Epithelial cell of proximal tubule (primary cell): ENCODE data around the gene OMP. TPM values are rescaled to one million over a fixed set of nuclear protein-coding genes. Genes with fewer than 3 reads are reported as not detected.
"Not testable (repeated sequence)": the region's sequence is repeated elsewhere in the genome, so short reads cannot be mapped to it uniquely, and the experiment has no call there.

Source experiments
- DNase-seq: peaks from one replicate; pipeline ENCODE4 v3.0.0-alpha.2; 2011; ENCODE audit warnings: low read depth
- H3K4me3 ChIP-seq: 2 replicates; pipeline ENCODE4 v1.5.1; 2011; ENCODE audit warnings: low read depth, mild to moderate bottlenecking, low read length
- total RNA-seq: library from RNA; depleted of rRNA; stranded (reverse); fragments of >200 nt; gene quantifications from 2 replicates; pipeline ENCODE4 v1.2.3, GENCODE V29; 2015
- TF ChIP-seq, protein P1 (sequence below): conservative IDR thresholded peaks from 2 replicates; pipeline ENCODE4 v1.5.1; 2012; ENCODE audit warnings: low read depth, mild to moderate bottlenecking, low read length

Gene OMP
- total RNA-seq, 1 donor from 2014 or later: not detected

DNA sequence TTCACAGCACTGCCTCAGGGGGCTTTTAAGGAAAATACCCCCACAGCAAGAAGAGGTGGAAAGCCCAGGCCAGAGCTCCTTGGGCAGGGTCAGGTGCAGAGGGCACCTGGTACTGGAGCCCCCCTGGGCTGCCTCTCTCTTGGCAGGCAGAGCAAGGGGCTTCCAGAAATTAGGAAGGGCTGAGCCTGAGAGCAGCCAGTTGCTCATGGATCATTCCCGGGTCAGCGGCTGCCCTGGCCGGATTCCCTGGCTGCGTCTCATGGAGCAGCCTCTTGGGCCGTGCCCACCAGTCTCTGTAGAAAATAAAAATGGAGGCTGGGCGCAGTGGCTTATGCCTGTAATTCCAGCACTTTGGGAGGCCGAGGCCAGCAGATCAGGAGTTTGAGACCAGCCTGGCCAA is 10.3 kb upstream of the OMP start:
- H3K4me3 ChIP-seq: no peak overlapping the region
- TF ChIP-seq, protein P1, sequence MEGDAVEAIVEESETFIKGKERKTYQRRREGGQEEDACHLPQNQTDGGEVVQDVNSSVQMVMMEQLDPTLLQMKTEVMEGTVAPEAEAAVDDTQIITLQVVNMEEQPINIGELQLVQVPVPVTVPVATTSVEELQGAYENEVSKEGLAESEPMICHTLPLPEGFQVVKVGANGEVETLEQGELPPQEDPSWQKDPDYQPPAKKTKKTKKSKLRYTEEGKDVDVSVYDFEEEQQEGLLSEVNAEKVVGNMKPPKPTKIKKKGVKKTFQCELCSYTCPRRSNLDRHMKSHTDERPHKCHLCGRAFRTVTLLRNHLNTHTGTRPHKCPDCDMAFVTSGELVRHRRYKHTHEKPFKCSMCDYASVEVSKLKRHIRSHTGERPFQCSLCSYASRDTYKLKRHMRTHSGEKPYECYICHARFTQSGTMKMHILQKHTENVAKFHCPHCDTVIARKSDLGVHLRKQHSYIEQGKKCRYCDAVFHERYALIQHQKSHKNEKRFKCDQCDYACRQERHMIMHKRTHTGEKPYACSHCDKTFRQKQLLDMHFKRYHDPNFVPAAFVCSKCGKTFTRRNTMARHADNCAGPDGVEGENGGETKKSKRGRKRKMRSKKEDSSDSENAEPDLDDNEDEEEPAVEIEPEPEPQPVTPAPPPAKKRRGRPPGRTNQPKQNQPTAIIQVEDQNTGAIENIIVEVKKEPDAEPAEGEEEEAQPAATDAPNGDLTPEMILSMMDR: no peak
- DNase-seq: no peak

DNA sequence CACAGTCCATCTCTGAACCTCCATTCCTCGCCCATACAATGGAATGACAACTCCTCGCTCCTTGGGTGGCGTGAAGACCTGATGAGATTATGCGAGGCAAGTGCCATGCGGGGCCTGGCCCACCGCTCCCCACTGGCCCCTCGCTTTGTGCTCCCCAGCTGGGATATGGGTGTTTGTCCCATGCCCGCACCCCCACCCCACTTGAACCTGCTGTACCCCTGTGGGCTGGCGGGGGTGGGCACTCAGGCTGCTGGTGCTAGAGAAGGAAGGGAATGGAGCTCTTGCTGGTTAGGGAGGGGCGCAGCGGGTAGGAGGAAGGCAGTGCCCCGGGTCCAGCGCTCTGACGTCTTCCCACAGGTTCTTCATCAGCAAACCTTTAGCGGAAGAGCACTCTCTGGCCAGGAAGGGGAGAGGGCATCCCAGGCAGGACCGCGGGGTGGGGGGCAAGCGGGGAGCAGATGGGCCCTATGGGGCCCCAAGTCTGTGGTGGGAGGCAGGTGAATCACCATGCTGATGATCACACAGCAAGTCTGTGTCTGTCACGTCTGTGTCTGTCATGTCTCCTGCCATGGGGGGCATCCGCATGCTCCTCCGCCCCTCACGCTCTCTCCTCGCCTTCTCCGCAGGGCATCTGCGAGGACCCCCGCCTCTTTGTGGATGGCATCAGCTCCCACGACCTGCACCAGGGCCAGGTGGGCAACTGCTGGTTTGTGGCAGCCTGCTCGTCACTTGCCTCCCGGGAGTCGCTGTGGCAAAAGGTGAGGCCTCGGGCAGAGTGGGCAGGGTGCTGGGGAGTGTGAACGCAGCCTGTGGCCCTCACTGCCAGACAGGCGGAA is 9.4 kb upstream of the OMP start:
- H3K4me3 ChIP-seq: no peak overlapping the region
- DNase-seq: no peak
- TF ChIP-seq, protein P1: no peak

DNA sequence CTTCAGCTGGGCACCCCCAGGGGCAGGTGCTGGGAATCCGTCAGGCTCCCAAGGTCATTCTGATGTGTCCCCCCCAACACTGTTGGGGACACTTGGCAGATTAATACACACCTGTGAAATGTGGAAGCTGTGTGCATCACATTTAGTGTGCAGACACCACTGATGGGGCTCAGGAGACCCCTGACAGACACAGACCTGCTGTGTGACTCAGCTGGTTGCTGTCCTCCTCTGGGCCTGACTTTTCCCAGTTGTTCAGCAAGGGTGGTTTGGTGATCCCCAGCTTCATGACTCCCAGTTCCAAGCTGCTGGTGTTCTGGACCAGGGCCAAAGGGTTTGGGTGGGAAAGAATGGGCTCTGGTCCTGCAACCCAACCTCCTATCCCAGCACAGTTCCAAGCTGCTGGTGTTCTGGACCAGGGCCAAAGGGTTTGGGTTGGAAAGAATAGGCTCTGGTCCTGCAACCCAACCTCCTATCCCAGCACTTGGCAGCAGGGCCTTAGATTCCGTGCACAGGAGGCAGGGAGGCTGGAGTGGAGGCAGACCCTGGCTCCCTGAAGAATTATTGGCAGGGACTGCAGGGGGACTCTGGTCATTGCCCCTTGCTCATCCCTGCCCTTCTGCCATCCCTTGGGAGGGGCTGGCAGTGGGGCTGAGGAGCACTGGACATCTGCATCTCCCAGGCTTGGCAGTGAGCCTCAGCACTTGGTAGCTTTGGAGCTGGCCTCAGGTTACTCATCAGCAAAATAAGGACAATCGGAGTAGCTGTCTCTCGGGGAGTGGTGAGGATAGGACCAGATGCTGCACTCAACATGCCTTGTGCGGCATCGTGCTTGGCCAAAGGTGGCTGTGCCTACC is 8.4 kb upstream of the OMP start:
- H3K4me3 ChIP-seq: no peak overlapping the region

DNA sequence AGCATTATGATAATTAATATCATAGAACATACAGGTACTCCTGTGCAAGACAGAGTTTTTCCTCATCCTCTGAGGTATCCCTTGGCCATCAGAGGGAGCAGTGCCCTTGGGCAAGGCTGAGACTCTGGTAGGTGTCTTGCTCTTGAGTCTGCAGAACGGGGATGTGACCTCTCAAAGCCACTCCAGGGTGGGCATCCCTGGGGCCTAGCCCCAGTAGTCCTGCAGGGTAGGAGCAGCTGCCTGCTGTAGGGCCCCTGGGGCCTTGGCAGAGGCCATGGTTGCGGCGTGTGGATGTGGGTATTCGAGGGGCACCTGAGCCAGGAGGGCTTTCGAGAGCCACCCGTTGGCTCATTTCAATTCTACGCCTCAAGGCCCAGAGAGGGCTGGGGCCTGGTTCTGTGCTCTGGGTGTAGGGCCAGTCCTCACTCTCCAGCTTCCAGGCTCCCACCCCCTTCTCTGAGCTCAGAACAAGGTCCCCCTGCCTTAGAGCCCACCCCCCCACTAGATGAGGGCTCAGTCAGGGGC is 7.7 kb upstream of the OMP start:
- no peak for DNase-seq
- TF ChIP-seq, protein P1: peak; percentile 44
- H3K4me3 ChIP-seq: no peak overlapping the region

More for the DNA sequence above, 8.4 kb upstream of the OMP start:
- TF ChIP-seq, protein P1: no peak
- no peak for DNase-seq

DNA sequence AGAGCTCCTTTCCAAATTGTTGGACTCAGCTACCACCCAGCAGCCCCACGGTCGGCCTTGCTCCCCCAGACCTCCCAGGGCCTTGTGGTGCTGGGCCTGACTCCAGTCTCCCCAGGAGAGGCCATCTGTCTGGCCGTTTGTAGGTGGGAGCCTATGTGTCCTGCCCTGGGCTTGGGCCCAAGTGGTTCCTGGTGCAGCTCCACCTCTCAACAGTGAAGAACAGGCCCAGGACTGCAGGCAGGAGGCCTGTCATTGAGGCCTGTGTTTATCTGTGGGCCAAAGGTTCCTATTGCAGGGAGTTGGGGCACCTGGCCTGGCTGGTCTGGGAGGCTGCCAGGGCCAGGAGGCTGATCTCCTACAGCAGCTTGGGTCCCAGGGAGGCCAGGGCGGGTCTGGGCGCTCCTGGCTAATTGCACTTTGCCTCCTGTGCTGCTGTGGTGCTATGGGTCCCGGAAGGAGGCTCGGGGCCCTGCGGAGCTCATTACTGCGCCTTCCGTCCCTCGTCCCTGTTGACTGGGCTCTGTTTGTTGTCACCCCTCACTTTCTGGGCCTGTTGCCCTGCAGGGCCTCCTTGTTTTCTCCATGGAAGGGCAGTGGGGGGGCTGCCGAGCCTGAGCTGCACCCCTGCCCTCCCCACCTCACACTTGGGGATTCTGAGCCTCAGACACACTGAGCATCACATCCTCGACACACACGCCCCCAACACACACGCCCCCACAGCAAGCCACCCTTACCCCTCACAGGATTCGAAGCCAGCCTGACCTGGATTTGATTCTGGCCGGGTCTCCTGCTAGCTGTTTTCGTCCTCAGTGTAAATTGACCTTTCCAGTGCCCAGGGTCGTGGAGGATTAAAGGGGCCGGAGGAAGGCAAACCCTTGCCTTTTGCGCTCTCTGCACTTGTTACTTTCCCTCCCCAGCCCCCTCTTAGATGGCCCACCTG is 6.8 kb upstream of the OMP start:
- TF ChIP-seq, protein P1: no peak
- no peak for DNase-seq

DNA sequence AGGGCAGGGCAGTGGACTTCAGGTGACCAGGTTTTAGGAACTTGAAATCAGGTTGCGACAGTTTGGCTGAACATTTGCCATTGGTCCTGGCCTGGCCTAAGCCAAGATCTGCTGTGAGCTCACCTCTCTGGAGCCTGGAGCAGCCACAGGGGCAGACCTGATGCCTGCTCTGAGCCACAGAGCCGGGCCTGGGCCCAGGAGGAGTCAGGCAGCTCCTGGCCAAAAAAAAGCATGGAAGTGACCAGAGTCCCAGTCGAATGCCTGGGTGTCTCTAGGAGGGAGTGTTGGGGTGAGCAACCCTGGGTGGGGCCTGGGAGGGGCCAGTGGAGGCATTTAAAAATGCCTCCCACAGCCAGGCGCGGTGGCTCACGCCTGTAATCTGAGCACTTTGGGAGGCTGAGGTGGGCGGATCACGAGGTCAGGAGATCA is 6.0 kb upstream of the OMP start:
- H3K4me3 ChIP-seq: no peak overlapping the region
- DNase-seq: no peak
- TF ChIP-seq, protein P1: no peak

More for the DNA sequence above, 6.8 kb upstream of the OMP start:
- no peak overlapping the region for H3K4me3 ChIP-seq

DNA sequence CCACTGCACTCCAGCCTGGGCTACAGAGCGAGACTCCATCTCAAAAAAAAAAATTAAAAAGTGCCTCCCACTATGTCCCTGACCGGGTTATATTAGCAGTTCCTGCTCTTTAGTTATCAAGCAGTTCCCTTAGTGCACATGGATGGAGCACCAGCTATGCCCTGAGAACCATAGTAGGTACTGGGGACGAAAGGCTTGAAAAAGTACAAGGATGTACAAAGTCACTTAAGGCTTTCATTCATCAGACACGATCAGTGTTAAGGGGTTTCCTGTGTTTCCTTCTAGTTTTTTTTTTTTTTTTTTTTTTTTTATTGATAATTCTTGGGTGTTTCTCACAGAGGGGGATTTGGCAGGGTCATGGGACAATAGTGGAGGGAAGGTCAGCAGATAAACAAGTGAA is 5.5 kb upstream of the OMP start:
- not testable (repeated sequence) for H3K4me3 ChIP-seq, DNase-seq
